HepG2 (cell line): ENCODE data around the gene TANGO6.

Experiments used
- CTCF ChIP-seq: sonication (generic); formaldehyde crosslinking; IDR thresholded peaks from 2 replicates; pipeline ENCODE4 v1.5.0; 2020; ENCODE audit warnings: mild to moderate bottlenecking, missing genetic modification reagents, moderate library complexity
- EHMT2 ChIP-seq: fragments of 200-600 bp; sonication (generic); IDR thresholded peaks from 2 replicates; pipeline ENCODE4 v1.7.0; 2017; ENCODE audit warnings: antibody characterized with exemption, low read depth, low read length, borderline replicate concordance
- ETV6 ChIP-seq: sonication (generic); formaldehyde crosslinking; conservative IDR thresholded peaks from 2 replicates; pipeline ENCODE4 v1.4.0; 2020; ENCODE audit warnings: missing genetic modification reagents
- HIVEP1 ChIP-seq: sonication (generic); formaldehyde crosslinking; IDR thresholded peaks from 2 replicates; pipeline ENCODE4 v1.4.0; 2020; ENCODE audit warnings: mild to moderate bottlenecking, missing genetic modification reagents
- IRF1 ChIP-seq: sonication (generic); formaldehyde crosslinking; IDR thresholded peaks from 2 replicates; pipeline ENCODE4 v1.4.0; 2020; ENCODE audit warnings: low read depth, mild to moderate bottlenecking, missing genetic modification reagents
- JUN ChIP-seq: sonication (generic); formaldehyde crosslinking; IDR thresholded peaks from 2 replicates; pipeline ENCODE4 v1.4.0; 2020; ENCODE audit warnings: mild to moderate bottlenecking, missing genetic modification reagents
- MED13 ChIP-seq: sonication (generic); formaldehyde crosslinking; IDR thresholded peaks from 2 replicates; pipeline ENCODE4 v1.5.0; 2020; ENCODE audit warnings: missing genetic modification reagents
- MEIS1 ChIP-seq: sonication (generic); formaldehyde crosslinking; IDR thresholded peaks from 2 replicates; pipeline ENCODE4 v1.9.0; 2021; ENCODE audit warnings: mild to moderate bottlenecking, missing genetic modification reagents, moderate library complexity, borderline replicate concordance
- PHF5A ChIP-seq: IDR thresholded peaks from one replicate; pipeline ENCODE4 v1.6.1; 2018; ENCODE audit warnings: low read depth, missing genetic modification reagents; ENCODE audit not compliant: unreplicated experiment
- POLR2A ChIP-seq, 2 experiments: IDR thresholded peaks; 2 replicates each; pipeline ENCODE4 v1.6.1; 2011; ENCODE audit warnings: low read depth in 2 of 2, low read length in 2 of 2, mild to moderate bottlenecking in 1 of 2, moderate library complexity in 1 of 2; ENCODE audit not compliant: insufficient read depth in 1 of 2
- POLR2AphosphoS5 ChIP-seq: IDR thresholded peaks from 2 replicates; pipeline ENCODE4 v1.6.1; 2012; ENCODE audit warnings: low read depth, low read length
- SNRNP70 ChIP-seq: fragments of 200-400 bp; formaldehyde crosslinking; IDR thresholded peaks from 2 replicates; pipeline ENCODE4 v1.6.1; 2017; ENCODE audit warnings: mild to moderate bottlenecking, low read depth, low read length, moderate library complexity
- ZNF530 ChIP-seq: sonication (generic); formaldehyde crosslinking; IDR thresholded peaks from 2 replicates; pipeline ENCODE4 v1.5.0; 2020; ENCODE audit warnings: low read depth, mild to moderate bottlenecking, missing genetic modification reagents

GRCh38 chr16:68978303-68978954 lies 135.1 kb downstream of the TANGO6 start:
- TF ChIP-seq POLR2A (IDR thresholded peaks at IDR 0.05; ENCODE audit: insufficient read depth in 1 of 2, low read depth in 2 of 2, low read length in 2 of 2): no peak
- TF ChIP-seq CTCF (CRISPR knock-in tag): no peak
- TF ChIP-seq MED13 (CRISPR knock-in tag): no peak
- TF ChIP-seq ZNF530 (CRISPR knock-in tag): no peak
- TF ChIP-seq IRF1 (CRISPR knock-in tag): no peak
- TF ChIP-seq HIVEP1 (CRISPR knock-in tag): no peak
- no peak for TF ChIP-seq MEIS1 (CRISPR knock-in tag)
- no peak for TF ChIP-seq PHF5A (CRISPR knock-in tag)
- no peak for TF ChIP-seq SNRNP70
- no peak for TF ChIP-seq JUN (CRISPR knock-in tag)
- no peak for TF ChIP-seq POLR2AphosphoS5
- no peak for TF ChIP-seq EHMT2
- no peak for TF ChIP-seq ETV6
